Astrocyte (in vitro differentiated cells and primary cell): ENCODE data around the gene RNF207. TPM values are rescaled to one million over a fixed set of nuclear protein-coding genes. Genes with fewer than 3 reads are reported as not detected.
A peak's percentile ranks its signal among the peaks of the same experiment; 100 is the strongest.

ENCODE experiments used
- DNase-seq: peaks from one replicate; pipeline ENCODE4 v3.0.0-alpha.2; 2010; ENCODE audit warnings: low read depth
- FAIRE-seq: peaks from 2 replicates; lab custom pipeline; 2011; peaks lifted over from hg19 to GRCh38; lab: Jason Lieb, UNC
- H2AFZ ChIP-seq: 2 replicates; pipeline ENCODE4 v1.6.0; 2012; ENCODE audit warnings: low read depth, low read length, inconsistent platforms
- H3K27ac ChIP-seq: 2 replicates; pipeline ENCODE4 v1.5.1; 2011; ENCODE audit warnings: low read depth, low read length, inconsistent platforms
- H3K27me3 ChIP-seq: 2 replicates; pipeline ENCODE4 v1.6.0; 2011; ENCODE audit warnings: low read length, inconsistent platforms; ENCODE audit not compliant: insufficient read depth
- H3K36me3 ChIP-seq: 2 replicates; pipeline ENCODE4 v1.5.1; 2011; ENCODE audit warnings: low read length, inconsistent platforms; ENCODE audit not compliant: insufficient read depth
- H3K4me1 ChIP-seq: 2 replicates; pipeline ENCODE4 v1.5.1; 2011; ENCODE audit warnings: low read length, inconsistent platforms; ENCODE audit not compliant: insufficient read depth
- H3K4me2 ChIP-seq: 2 replicates; pipeline ENCODE4 v1.6.0; 2012; ENCODE audit warnings: low read length, inconsistent platforms
- H3K4me3 ChIP-seq: 2 replicates; pipeline ENCODE4 v1.5.1; 2011; ENCODE audit warnings: low read depth, mild to moderate bottlenecking, low read length, inconsistent platforms; ENCODE audit not compliant: insufficient read depth
- H3K79me2 ChIP-seq: 2 replicates; pipeline ENCODE4 v1.6.0; 2012; ENCODE audit warnings: mild to moderate bottlenecking, low read length, inconsistent platforms; ENCODE audit not compliant: insufficient read depth
- H3K9ac ChIP-seq: 2 replicates; pipeline ENCODE4 v1.6.0; 2012; ENCODE audit warnings: mild to moderate bottlenecking, low read length, inconsistent platforms
- H3K9me3 ChIP-seq: 2 replicates; pipeline ENCODE4 v1.5.1; 2012; ENCODE audit warnings: low read depth, mild to moderate bottlenecking, low read length, inconsistent platforms; ENCODE audit not compliant: insufficient read depth
- H4K20me1 ChIP-seq: 2 replicates; pipeline ENCODE4 v1.6.0; 2012; ENCODE audit warnings: low read length, inconsistent platforms; ENCODE audit not compliant: insufficient read depth
- H3K27ac Mint-ChIP-seq: one replicate; pipeline ENCODE4 v1.8.0; 2021; ENCODE audit warnings: mild to moderate bottlenecking, mixed read lengths; ENCODE audit not compliant: unreplicated experiment
- H3K27me3 Mint-ChIP-seq: one replicate; pipeline ENCODE4 v1.8.0; 2021; ENCODE audit warnings: low read depth, mixed read lengths; ENCODE audit not compliant: unreplicated experiment
- H3K36me3 Mint-ChIP-seq: one replicate; pipeline ENCODE4 v1.8.0; 2021; ENCODE audit warnings: low read depth, mixed read lengths; ENCODE audit not compliant: unreplicated experiment
- H3K4me1 Mint-ChIP-seq: one replicate; pipeline ENCODE4 v1.8.0; 2021; ENCODE audit warnings: low read depth, mixed read lengths; ENCODE audit not compliant: unreplicated experiment
- H3K4me3 Mint-ChIP-seq: one replicate; pipeline ENCODE4 v1.8.0; 2021; ENCODE audit warnings: mild to moderate bottlenecking, moderate library complexity, mixed read lengths; ENCODE audit not compliant: unreplicated experiment
- H3K9me3 Mint-ChIP-seq: one replicate; pipeline ENCODE4 v1.8.0; 2021; ENCODE audit warnings: mild to moderate bottlenecking, mixed read lengths; ENCODE audit not compliant: unreplicated experiment
- CTCF ChIP-seq: IDR thresholded peaks from 2 replicates; pipeline ENCODE4 v1.5.1; 2011; ENCODE audit warnings: low read depth, mild to moderate bottlenecking, inconsistent platforms, low read length, moderate library complexity; ENCODE audit not compliant: insufficient read depth
- EZH2 ChIP-seq: IDR thresholded peaks from 2 replicates; pipeline ENCODE4 v1.6.1; 2012; ENCODE audit warnings: mild to moderate bottlenecking, low read length, inconsistent platforms; ENCODE audit not compliant: insufficient read depth
- total RNA-seq: library from RNA; stranded (reverse); gene quantifications from 2 replicates; pipeline ENCODE4 v1.2.1, GENCODE V29; 2021

RNF207 gene
- total RNA-seq, 1 donor from 2014 or later: 4.7 TPM

GRCh38 chr1:6243053-6243834 lies 37.3 kb downstream of the RNF207 start:
- Mint-ChIP-seq H3K4me3 (no peak overlapping the region), H3K4me1 (no peaks in the 10 kb centered on the region)
- no peak overlapping the region for H3K4me3 ChIP-seq

GRCh38 chr1:6243993-6244392 lies 38.1 kb downstream of the RNF207 start, which contains the start of gene HES3:
HES3 (plus strand) TSS chr1:6244179; CDS start chr1:6244366, 187 bp downstream.
- H3K4me3 ChIP-seq: no peak within 1 kb of the TSS
- FAIRE-seq (no peak), DNase-seq (no peak)
- TF ChIP-seq CTCF (no peak), EZH2 (peak; percentile 27)
- H3K36me3 Mint-ChIP-seq: no peaks in the 10 kb centered on the region
- peaks cover 36% of the 10 kb centered on the region for H3K27me3 ChIP-seq
- H3K4me2 ChIP-seq: no peak within 1 kb of the TSS
- no peaks in the 10 kb centered on the region for H3K36me3 ChIP-seq
- H2AFZ ChIP-seq: no peak within 1 kb of the TSS
- peaks cover 4% of the 10 kb centered on the region for H3K4me1 ChIP-seq
- peaks cover 18% of the 10 kb centered on the region for H4K20me1 ChIP-seq
- no peak within 1 kb of the TSS for H3K4me3 Mint-ChIP-seq
- no peaks in the 10 kb centered on the region for H3K9me3 Mint-ChIP-seq
- H3K4me1 Mint-ChIP-seq: no peaks in the 10 kb centered on the region
- no peak within 1 kb of the TSS for H3K9ac ChIP-seq
- no peaks in the 10 kb centered on the region for H3K9me3 ChIP-seq
- no peak within 1 kb of the TSS for H3K27ac ChIP-seq
- no peak within 1 kb of the TSS for H3K27ac Mint-ChIP-seq
- H3K79me2 ChIP-seq: no peaks in the 10 kb centered on the region
- peaks cover 55% of the 10 kb centered on the region for H3K27me3 Mint-ChIP-seq

More at GRCh38 chr1:6243053-6243834, 37.3 kb downstream of the RNF207 start:
- Histone ChIP-seq H3K79me2 (no peaks in the 10 kb centered on the region), H3K36me3 (no peaks in the 10 kb centered on the region), H3K27ac (no peak overlapping the region), H3K4me1 (peaks cover 4% of the 10 kb centered on the region), H3K9me3 (no peaks in the 10 kb centered on the region), H2AFZ (no peak overlapping the region), H4K20me1 (peaks cover 18% of the 10 kb centered on the region), H3K27me3 (peaks cover 36% of the 10 kb centered on the region), H3K9ac (no peak overlapping the region), H3K4me2 (no peak overlapping the region)
- no peaks in the 10 kb centered on the region for H3K36me3 Mint-ChIP-seq
- H3K27me3 Mint-ChIP-seq: peaks cover 55% of the 10 kb centered on the region
- no peak overlapping the region for H3K27ac Mint-ChIP-seq
- TF ChIP-seq EZH2 (peak; percentile 91), CTCF (no peak)
- no peak for DNase-seq
- FAIRE-seq: no peak
- no peaks in the 10 kb centered on the region for H3K9me3 Mint-ChIP-seq
